Caco-2 (cell line): ENCODE measurements around the gene PTPRN2. TPM values are rescaled to one million over a fixed set of nuclear protein-coding genes. Genes with fewer than 3 reads are reported as not detected.

Experiments used
- BruUV-seq: library from RNA; stranded (reverse); fragments of 400-500 nt; replicated peaks from 2 replicates; lab custom pipeline; 2021; lab: Mats Ljungman, UMichigan
- CTCF ChIA-PET: fragments of 300-600 bp; sonication (Branson Sonifier 250); formaldehyde crosslinking; loops from one replicate; lab custom pipeline; 2022; ENCODE audit warnings: antibody characterized with exemption; lab: Charles Lee
- POLR2A ChIA-PET: fragments of 300-600 bp; sonication (Branson Sonifier 250); formaldehyde crosslinking; loops from one replicate; lab custom pipeline; 2022; ENCODE audit warnings: antibody characterized with exemption; lab: Charles Lee
- DNase-seq, 2 experiments: peaks; one replicate each; pipeline versions ENCODE4 v3.0.0 to v3.0.0-alpha.2; 2020 to 2022
- H3K27me3 ChIP-seq: replicated peaks from 2 replicates; pipeline ENCODE4 v1.6.0; 2011; ENCODE audit warnings: low read length; ENCODE audit not compliant: control insufficient read depth, insufficient read depth
- H3K36me3 ChIP-seq: 2 replicates; pipeline ENCODE4 v1.5.1; 2011; ENCODE audit warnings: low read length; ENCODE audit not compliant: control insufficient read depth, insufficient read depth
- H3K4me1 ChIP-seq: fragments of 250-450 bp; sonication (Bioruptor Pico); 2 replicates; pipeline ENCODE4 v1.5.1; 2020; ENCODE audit warnings: mild to moderate bottlenecking
- H3K4me3 ChIP-seq: 2 replicates; pipeline ENCODE4 v1.5.1; 2011; ENCODE audit warnings: low read depth, mild to moderate bottlenecking, control low read depth, low read length
- H3K9me3 ChIP-seq: fragments of 250-450 bp; sonication (Bioruptor Pico); 2 replicates; pipeline ENCODE4 v1.5.1; 2020; ENCODE audit warnings: mild to moderate bottlenecking, moderate library complexity
- H3K27ac Mint-ChIP-seq: one replicate; pipeline ENCODE4 v1.8.0; 2022; ENCODE audit warnings: mixed read lengths; ENCODE audit not compliant: unreplicated experiment
- H3K27me3 Mint-ChIP-seq: one replicate; pipeline ENCODE4 v1.8.0; 2022; ENCODE audit warnings: mixed read lengths; ENCODE audit not compliant: insufficient read depth, unreplicated experiment
- H3K36me3 Mint-ChIP-seq: one replicate; pipeline ENCODE4 v1.8.0; 2022; ENCODE audit warnings: mild to moderate bottlenecking, mixed read lengths; ENCODE audit not compliant: insufficient read depth, unreplicated experiment
- H3K4me1 Mint-ChIP-seq: one replicate; pipeline ENCODE4 v1.8.0; 2022; ENCODE audit warnings: low read depth, mixed read lengths; ENCODE audit not compliant: unreplicated experiment
- H3K4me3 Mint-ChIP-seq: one replicate; pipeline ENCODE4 v1.8.0; 2022; ENCODE audit warnings: mild to moderate bottlenecking, moderate library complexity, mixed read lengths; ENCODE audit not compliant: unreplicated experiment
- H3K9me3 Mint-ChIP-seq: one replicate; pipeline ENCODE4 v1.8.0; 2022; ENCODE audit warnings: mixed read lengths; ENCODE audit not compliant: unreplicated experiment
- intact Hi-C: fragments of 100-400 bp; cut with micrococcal nuclease; formaldehyde crosslinking; loops from one replicate; pipeline ENCODE4 v1.10.0; 2022; ENCODE audit not compliant: unreplicated experiment
- total RNA-seq: library from RNA; stranded (reverse); gene quantifications from 2 replicates; pipeline ENCODE4 v1.2.3, GENCODE V29; 2022
- TF ChIP-seq, protein P1 (sequence below), 2 experiments: fragments of 200-600 bp in 1 of 2; IDR thresholded peaks; 1 replicate in 1 of 2; 2 replicates in 1 of 2; pipeline versions ENCODE4 v1.5.1 to v1.8.0; 2011 to 2022; ENCODE audit warnings: antibody characterized with exemption in 1 of 2, control low read depth in 1 of 2, inconsistent platforms in 1 of 2, low read depth in 1 of 2, low read length in 1 of 2, mild to moderate bottlenecking in 1 of 2, moderate library complexity in 1 of 2; ENCODE audit not compliant: insufficient read depth in 1 of 2, severe bottlenecking in 1 of 2, unreplicated experiment in 1 of 2

The PTPRN2 gene
- total RNA-seq, 1 experiment from 2014 or later, result 1.4 TPM

DNA sequence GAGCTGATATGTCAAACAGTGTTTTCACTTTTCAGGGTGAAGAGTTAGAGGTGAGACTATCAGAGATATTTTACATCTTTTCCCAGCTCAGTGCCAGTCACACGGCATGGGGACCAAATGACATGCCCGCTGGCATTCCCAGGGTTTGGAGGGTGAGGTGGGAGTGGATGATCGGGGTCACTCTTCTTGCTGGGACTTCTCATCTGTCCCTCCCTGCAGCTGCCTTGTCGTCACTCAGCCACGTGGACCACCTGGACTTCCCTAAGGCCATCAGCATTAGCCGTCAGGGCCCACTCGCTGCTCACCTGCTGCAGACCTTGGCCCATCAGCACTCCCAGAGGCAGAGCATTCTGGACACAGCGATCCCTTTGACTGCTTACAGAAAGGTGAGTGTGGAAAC is 949.1 kb downstream of the PTPRN2 start:
- BruUV-seq, result no TSS peak

DNA sequence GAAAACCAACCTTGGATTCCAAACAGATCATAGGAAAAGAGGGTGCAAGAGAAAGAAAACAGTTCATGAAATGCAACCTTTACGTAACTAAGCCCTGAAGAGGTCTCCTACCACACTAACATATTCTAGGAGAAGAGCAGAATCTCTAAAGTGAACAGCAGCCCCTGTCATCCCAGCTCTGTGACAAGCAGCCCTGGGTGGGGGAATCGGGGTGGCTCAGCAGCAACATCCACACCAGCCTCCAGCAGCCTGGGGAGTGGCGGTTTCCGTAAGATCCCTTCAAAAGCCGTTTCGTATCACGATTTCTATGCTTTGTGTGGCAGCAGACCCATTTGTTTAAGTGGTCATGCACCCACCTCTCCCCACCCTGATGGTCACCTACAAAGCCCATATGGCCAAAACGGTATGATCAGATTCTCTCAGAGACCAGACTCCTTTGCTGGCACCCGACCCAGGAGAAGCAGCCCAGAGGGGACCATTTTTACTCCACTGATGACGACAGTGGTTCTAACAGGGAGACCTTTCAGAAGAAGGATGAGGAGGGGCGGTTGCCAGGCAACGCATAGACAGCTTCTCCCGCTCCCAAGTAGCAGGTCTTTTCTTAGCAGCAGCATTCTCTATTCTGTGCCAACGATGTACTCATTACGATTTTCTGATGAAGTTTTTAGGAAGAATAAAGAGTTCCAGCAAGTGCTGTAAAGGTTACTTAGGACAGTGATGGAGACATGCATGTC is 950.2 kb downstream of the PTPRN2 start:
- no peaks in the 10 kb centered on the region; the same call in 1 of the 2 replicates for H3K27me3 ChIP-seq
- POLR2A ChIA-PET, result no interaction called here

More for the DNA sequence above, 949.1 kb downstream of the PTPRN2 start:
- no peaks in the 10 kb centered on the region for H3K36me3 Mint-ChIP-seq
- H3K27me3 Mint-ChIP-seq, result peaks cover 3% of the 10 kb centered on the region
- POLR2A ChIA-PET, result no interaction called here
- Histone ChIP-seq H3K36me3 (no peaks in the 10 kb centered on the region), H3K9me3 (peaks cover 12% of the 10 kb centered on the region), H3K4me1 (no peaks in the 10 kb centered on the region), H3K27me3 (no peaks in the 10 kb centered on the region; the same call in 1 of the 2 replicates), H3K4me3 (no peak overlapping the region)
- peaks cover 23% of the 10 kb centered on the region for H3K9me3 Mint-ChIP-seq
- CTCF ChIA-PET, result no interaction called here
- no peak overlapping the region for H3K4me3 Mint-ChIP-seq
- TF ChIP-seq, protein P1, sequence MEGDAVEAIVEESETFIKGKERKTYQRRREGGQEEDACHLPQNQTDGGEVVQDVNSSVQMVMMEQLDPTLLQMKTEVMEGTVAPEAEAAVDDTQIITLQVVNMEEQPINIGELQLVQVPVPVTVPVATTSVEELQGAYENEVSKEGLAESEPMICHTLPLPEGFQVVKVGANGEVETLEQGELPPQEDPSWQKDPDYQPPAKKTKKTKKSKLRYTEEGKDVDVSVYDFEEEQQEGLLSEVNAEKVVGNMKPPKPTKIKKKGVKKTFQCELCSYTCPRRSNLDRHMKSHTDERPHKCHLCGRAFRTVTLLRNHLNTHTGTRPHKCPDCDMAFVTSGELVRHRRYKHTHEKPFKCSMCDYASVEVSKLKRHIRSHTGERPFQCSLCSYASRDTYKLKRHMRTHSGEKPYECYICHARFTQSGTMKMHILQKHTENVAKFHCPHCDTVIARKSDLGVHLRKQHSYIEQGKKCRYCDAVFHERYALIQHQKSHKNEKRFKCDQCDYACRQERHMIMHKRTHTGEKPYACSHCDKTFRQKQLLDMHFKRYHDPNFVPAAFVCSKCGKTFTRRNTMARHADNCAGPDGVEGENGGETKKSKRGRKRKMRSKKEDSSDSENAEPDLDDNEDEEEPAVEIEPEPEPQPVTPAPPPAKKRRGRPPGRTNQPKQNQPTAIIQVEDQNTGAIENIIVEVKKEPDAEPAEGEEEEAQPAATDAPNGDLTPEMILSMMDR (IDR thresholded peaks at IDR 0.05; ENCODE audit: insufficient read depth in 1 of 2, low read depth in 1 of 2, low read length in 1 of 2, severe bottlenecking in 1 of 2, unreplicated experiment in 1 of 2), result no peak
- no peaks in the 10 kb centered on the region for H3K4me1 Mint-ChIP-seq
- H3K27ac Mint-ChIP-seq, result no peak overlapping the region
- intact Hi-C loops, result no loop called here
- no peak for DNase-seq

DNA sequence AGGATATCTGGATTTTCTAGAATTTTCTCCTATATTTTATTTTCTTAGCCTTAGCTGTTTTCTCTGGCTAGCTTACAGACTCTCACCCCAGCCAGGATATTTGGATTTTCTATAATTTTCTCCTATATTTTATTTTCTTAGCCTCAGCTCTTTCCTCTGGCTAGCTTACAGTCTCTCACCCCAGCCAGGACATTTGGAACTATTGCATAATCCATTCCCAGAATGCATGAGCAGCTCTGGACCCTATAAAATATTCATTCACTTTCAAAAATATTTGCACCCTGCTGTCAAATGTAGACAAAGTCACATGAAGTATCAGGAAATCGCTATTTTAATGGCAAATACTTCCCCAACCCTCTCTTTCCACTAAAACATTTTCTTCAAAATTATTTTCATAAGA is 952.0 kb downstream of the PTPRN2 start:
- Histone ChIP-seq H3K36me3 (no peaks in the 10 kb centered on the region), H3K9me3 (peaks cover 12% of the 10 kb centered on the region), H3K4me1 (no peaks in the 10 kb centered on the region), H3K4me3 (no peak overlapping the region), H3K27me3 (no peaks in the 10 kb centered on the region)
- intact Hi-C loops, result no loop called here
- TF ChIP-seq, protein P1 (IDR thresholded peaks at IDR 0.05; ENCODE audit: insufficient read depth in 1 of 2, low read depth in 1 of 2, low read length in 1 of 2, severe bottlenecking in 1 of 2, unreplicated experiment in 1 of 2), result no peak
- Mint-ChIP-seq H3K4me3 (no peak overlapping the region), H3K27me3 (peaks cover 8% of the 10 kb centered on the region), H3K36me3 (no peaks in the 10 kb centered on the region), H3K4me1 (no peaks in the 10 kb centered on the region), H3K9me3 (peaks cover 18% of the 10 kb centered on the region), H3K27ac (no peak overlapping the region)
- BruUV-seq, result no TSS peak
- ChIA-PET POLR2A (no interaction called here), CTCF (no interaction called here)
- DNase-seq, result no peak

More for the DNA sequence above, 950.2 kb downstream of the PTPRN2 start:
- no peak for DNase-seq
- Mint-ChIP-seq H3K27ac (no peak overlapping the region), H3K9me3 (peaks cover 23% of the 10 kb centered on the region), H3K4me1 (no peaks in the 10 kb centered on the region), H3K36me3 (no peaks in the 10 kb centered on the region), H3K4me3 (no peak overlapping the region), H3K27me3 (peaks cover 8% of the 10 kb centered on the region)
- CTCF ChIA-PET, result no interaction called here
- intact Hi-C loops, result no loop called here
- Histone ChIP-seq H3K36me3 (no peaks in the 10 kb centered on the region), H3K4me3 (no peak overlapping the region), H3K9me3 (peaks cover 12% of the 10 kb centered on the region), H3K4me1 (no peaks in the 10 kb centered on the region)
- TF ChIP-seq, protein P1 (IDR thresholded peaks at IDR 0.05; ENCODE audit: insufficient read depth in 1 of 2, low read depth in 1 of 2, low read length in 1 of 2, severe bottlenecking in 1 of 2, unreplicated experiment in 1 of 2), result no peak
- no TSS peak for BruUV-seq
